HUES48 (cell line): Measurements from ENCODE around the gene GNAL.

Experiments
- H3K27ac ChIP-seq: one replicate; pipeline ENCODE4 v1.7.0; 2013; ENCODE audit warnings: low read depth, low read length, inconsistent platforms
- H3K27me3 ChIP-seq: 2 replicates; pipeline ENCODE4 v1.6.1; 2013; ENCODE audit warnings: mild to moderate bottlenecking, low read length; ENCODE audit not compliant: control insufficient read depth, insufficient read depth
- H3K36me3 ChIP-seq: 2 replicates; pipeline ENCODE4 v1.6.1; 2013; ENCODE audit warnings: low read length; ENCODE audit not compliant: control insufficient read depth, insufficient read depth
- H3K4me1 ChIP-seq: 2 replicates; pipeline ENCODE4 v1.6.1; 2013; ENCODE audit warnings: mild to moderate bottlenecking, low read length; ENCODE audit not compliant: control insufficient read depth, insufficient read depth
- H3K4me3 ChIP-seq: 2 replicates; pipeline ENCODE4 v1.5.1; 2013; ENCODE audit warnings: mild to moderate bottlenecking, low read depth, low read length
- H3K9ac ChIP-seq: 2 replicates; pipeline ENCODE4 v1.6.1; 2013; ENCODE audit warnings: mild to moderate bottlenecking, low read depth, low read length, moderate library complexity
- H3K9me3 ChIP-seq: 2 replicates; pipeline ENCODE4 v1.6.1; 2013; ENCODE audit warnings: low read length; ENCODE audit not compliant: control insufficient read depth, insufficient read depth

The GNAL gene

GRCh38 chr18:11760498-11761167 is 71.6 kb downstream of the GNAL start:
- no peaks in the 10 kb centered on the region for H3K9me3 ChIP-seq
- H3K4me3 ChIP-seq = no peak overlapping the region
- H3K4me1 ChIP-seq = peaks cover 4% of the 10 kb centered on the region; the same call in 1 of the 2 replicates
- no peaks in the 10 kb centered on the region; the same call in 1 of the 2 replicates for H3K36me3 ChIP-seq
- H3K9ac ChIP-seq = no peak overlapping the region
- no peak overlapping the region for H3K27ac ChIP-seq
- H3K27me3 ChIP-seq = no peaks in the 10 kb centered on the region

GRCh38 chr18:11761553-11761952 is 72.5 kb downstream of the GNAL start:
- H3K36me3 ChIP-seq = no peaks in the 10 kb centered on the region; the same call in 1 of the 2 replicates
- no peak overlapping the region for H3K27ac ChIP-seq
- peaks cover 13% of the 10 kb centered on the region for H3K4me1 ChIP-seq
- no peaks in the 10 kb centered on the region for H3K27me3 ChIP-seq
- no peak overlapping the region for H3K4me3 ChIP-seq
- H3K9me3 ChIP-seq = no peaks in the 10 kb centered on the region
- no peak overlapping the region for H3K9ac ChIP-seq

DNA sequence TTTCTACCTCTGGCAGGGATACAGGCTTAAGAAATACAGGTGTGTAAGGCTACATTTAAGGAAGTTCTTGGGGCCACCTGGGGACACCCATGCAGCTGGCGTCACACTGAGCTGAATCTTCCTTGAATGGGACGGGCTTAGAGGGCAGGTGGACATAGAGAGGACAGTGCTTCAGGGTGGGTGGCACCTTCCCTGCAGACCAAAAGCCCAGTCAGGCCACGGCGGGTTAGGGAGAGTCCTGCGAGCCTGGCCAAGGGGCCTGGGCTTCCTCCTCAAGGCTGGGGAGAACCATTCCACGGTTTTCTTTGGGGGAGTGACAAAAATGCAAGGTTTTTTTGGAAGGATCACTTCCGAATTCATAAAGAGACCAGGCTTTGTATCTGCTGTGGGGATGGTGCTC is 73.4 kb downstream of the GNAL start:
- Histone ChIP-seq H3K4me3 (no peak overlapping the region), H3K9ac (no peak overlapping the region), H3K27ac (no peak overlapping the region), H3K4me1 (peaks cover 16% of the 10 kb centered on the region), H3K9me3 (no peaks in the 10 kb centered on the region), H3K36me3 (no peaks in the 10 kb centered on the region; the same call in 1 of the 2 replicates), H3K27me3 (no peaks in the 10 kb centered on the region)

DNA sequence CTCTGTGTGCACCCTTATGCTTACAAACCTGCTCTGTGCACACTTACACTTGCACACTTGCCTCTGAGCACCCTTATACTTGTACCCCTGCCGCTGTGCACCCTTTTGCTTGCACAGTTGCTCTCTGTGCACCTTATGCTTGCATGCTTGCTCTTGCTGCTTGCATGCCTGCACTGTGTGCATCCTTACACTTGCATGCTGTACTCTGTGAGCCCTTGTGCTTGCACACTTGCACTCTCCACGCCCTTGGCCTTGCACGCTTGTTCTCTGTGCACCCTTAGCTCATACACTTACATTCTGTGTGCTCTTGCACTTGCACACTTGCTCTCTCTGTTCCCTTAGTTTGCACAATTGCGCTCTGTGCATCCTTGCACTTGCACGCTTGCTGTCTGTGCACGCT is 78.3 kb downstream of the GNAL start:
- H3K27me3 ChIP-seq = no peaks in the 10 kb centered on the region
- H3K27ac ChIP-seq = no peak overlapping the region
- H3K4me1 ChIP-seq = peaks cover 16% of the 10 kb centered on the region
- no peaks in the 10 kb centered on the region for H3K9me3 ChIP-seq
- H3K9ac ChIP-seq = no peak overlapping the region
- H3K36me3 ChIP-seq = no peaks in the 10 kb centered on the region
- H3K4me3 ChIP-seq = no peak overlapping the region

GRCh38 chr18:11767935-11768334 is 78.9 kb downstream of the GNAL start:
- Histone ChIP-seq H3K4me1 (peaks cover 16% of the 10 kb centered on the region), H3K9ac (no peak overlapping the region), H3K27ac (no peak overlapping the region), H3K36me3 (no peaks in the 10 kb centered on the region), H3K27me3 (no peaks in the 10 kb centered on the region), H3K4me3 (no peak overlapping the region), H3K9me3 (no peaks in the 10 kb centered on the region)

GRCh38 chr18:11775436-11776174 is 86.5 kb downstream of the GNAL start:
- H3K27ac ChIP-seq = no peak overlapping the region
- no peaks in the 10 kb centered on the region for H3K27me3 ChIP-seq
- H3K9me3 ChIP-seq = no peaks in the 10 kb centered on the region
- no peaks in the 10 kb centered on the region for H3K36me3 ChIP-seq
- no peak overlapping the region for H3K9ac ChIP-seq
- H3K4me1 ChIP-seq = no peaks in the 10 kb centered on the region
- H3K4me3 ChIP-seq = no peak overlapping the region

GRCh38 chr18:11780042-11780441 is 91.0 kb downstream of the GNAL start:
- Histone ChIP-seq H3K27ac (no peak overlapping the region), H3K4me3 (no peak overlapping the region), H3K4me1 (peaks cover 16% of the 10 kb centered on the region), H3K9ac (no peak overlapping the region), H3K9me3 (no peaks in the 10 kb centered on the region), H3K36me3 (no peaks in the 10 kb centered on the region), H3K27me3 (no peaks in the 10 kb centered on the region)

DNA sequence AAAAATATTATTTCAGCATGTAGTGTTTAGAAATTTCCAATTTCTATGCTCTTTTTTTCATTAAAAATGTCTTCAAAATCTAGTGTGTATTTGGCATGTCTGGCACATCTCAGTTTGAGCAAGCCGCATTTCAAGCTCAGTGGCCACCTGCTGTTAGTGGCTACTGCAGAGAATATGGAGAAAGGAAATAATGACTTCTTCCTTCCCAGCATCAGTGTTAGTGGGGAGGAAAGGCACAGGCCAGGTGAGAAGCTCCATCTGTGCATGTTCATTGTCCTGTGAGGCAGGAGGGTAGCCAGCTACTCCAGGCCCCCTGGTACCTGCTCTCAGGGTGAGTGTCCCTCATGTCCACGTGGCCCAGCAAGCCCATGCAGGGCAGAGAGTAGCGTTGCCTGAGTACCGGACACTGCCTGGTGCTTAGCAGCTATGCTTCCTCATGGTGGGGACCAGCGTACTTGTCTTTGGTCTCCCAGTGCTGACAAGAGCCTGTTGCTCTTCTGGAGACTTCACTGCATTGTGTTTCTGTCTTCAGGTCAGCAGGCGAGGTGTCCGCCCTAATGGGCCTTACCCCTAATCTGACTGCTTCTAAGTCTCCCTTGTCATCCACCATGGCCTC is 94.8 kb downstream of the GNAL start:
- peaks cover 34% of the 10 kb centered on the region for H3K4me1 ChIP-seq
- no peak overlapping the region for H3K4me3 ChIP-seq
- no peak overlapping the region for H3K27ac ChIP-seq
- no peaks in the 10 kb centered on the region for H3K9me3 ChIP-seq
- no peaks in the 10 kb centered on the region for H3K27me3 ChIP-seq
- no peak overlapping the region for H3K9ac ChIP-seq
- H3K36me3 ChIP-seq = no peaks in the 10 kb centered on the region

GRCh38 chr18:11784674-11785304 is 95.7 kb downstream of the GNAL start:
- H3K4me3 ChIP-seq = no peak overlapping the region
- H3K4me1 ChIP-seq = peaks cover 44% of the 10 kb centered on the region
- no peaks in the 10 kb centered on the region for H3K36me3 ChIP-seq
- H3K9me3 ChIP-seq = no peaks in the 10 kb centered on the region
- no peak overlapping the region for H3K9ac ChIP-seq
- H3K27me3 ChIP-seq = no peaks in the 10 kb centered on the region
- H3K27ac ChIP-seq = peak overlapping the region; percentile 95

DNA sequence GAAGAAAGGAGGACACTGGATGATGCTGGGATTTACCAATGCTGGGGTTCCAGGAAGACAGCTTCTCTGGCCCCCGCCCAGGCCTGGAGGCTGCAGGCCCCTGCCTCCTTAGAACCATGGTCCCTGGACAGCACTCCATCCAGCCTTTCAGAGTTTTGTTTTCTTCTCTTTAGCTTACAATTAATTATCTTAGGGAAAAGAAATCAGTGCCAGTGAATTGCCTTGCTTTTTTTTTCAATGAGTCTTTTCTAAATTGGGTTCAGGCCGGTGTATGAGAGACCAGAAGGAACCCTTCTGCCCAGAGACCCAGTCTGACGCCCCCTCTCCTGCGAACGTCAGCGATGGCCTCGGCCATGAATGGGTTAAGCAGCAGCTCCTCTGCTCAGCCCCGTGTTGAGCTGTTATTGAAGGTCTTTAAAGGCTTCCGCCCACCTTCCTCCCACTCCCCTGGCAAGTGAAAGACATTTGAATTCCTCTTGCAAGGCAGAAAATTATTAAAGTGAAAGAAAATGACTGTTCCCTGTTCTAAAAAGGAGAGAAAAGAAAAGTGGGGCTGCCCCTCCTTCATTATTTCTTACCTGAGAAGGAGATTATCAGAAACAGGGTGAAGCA is 96.5 kb downstream of the GNAL start:
- no peaks in the 10 kb centered on the region for H3K36me3 ChIP-seq

More for the DNA sequence above, 96.5 kb downstream of the GNAL start:
- Histone ChIP-seq H3K27me3 (no peaks in the 10 kb centered on the region), H3K9me3 (no peaks in the 10 kb centered on the region), H3K9ac (no peak overlapping the region), H3K27ac (peak overlapping the region; percentile 95), H3K4me1 (peaks cover 50% of the 10 kb centered on the region), H3K4me3 (0 out of 2 replicates have a peak overlapping the region, but pooled peaks have one; percentile 29)
